ENCODE data around the gene RPS6KC1.
"Not testable (repeated sequence)": the region's sequence is repeated elsewhere in the genome, so short reads cannot be mapped to it uniquely, and the experiment has no call there.

Gene RPS6KC1

DNA sequence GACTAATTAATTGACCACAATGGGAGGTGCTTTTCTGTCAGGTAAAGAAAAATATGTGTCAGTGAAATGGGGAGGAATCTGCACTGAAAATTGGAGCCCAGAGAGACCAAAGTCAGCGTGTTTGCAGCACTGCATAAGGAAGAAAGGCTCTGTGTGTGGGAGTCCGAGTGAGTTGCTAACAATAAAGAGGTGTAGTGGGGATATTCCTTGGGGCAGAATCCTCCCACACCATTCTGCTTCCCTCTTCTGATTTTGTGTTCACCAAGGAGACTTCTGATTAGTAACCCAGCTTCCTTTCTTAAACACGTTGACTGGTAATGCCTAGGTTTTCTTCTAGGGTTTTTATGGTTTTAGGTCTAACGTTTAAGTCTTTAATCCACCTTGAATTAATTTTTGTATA lies 240.5 kb downstream of the RPS6KC1 start:
- no peak for FAIRE-seq

DNA sequence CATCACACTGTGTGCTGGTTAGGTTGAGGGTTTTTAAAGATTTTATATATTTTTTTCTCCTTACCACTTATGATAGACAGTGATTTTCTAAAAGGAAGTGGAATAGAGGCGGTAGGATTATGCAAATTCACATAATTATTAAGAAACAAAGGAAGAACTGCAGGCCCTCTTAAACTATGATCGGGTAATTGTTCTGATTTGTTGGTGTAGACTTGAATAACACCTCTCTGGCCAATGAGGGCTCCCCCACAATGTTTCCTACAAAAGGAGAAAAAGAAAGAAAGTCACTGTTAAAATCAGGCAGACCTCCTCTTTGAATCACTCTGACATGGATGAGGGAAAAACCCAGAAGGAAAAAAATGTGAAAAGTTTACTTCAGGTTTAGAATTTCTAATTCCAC lies 241.6 kb downstream of the RPS6KC1 start:
- no peak for FAIRE-seq

DNA sequence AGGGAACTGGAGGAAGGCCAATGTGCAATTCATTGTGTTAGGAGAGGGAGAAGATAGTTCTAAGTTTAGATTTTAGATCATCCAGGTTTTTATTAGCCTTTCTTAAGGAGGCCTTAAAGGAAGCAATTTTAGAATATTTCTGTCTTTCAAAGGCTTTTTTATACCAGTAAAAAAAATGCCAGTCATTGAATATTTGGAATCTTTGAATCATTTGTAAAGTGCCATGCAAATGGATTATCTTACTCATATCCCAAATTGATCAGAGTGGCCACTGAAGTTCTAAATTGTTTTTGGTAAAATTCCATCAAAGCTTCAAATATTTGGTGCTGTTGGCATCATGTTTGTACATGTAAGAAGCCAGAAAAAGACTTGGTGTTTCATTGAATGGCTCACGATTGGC lies 244.8 kb downstream of the RPS6KC1 start:
- no peak for FAIRE-seq

DNA sequence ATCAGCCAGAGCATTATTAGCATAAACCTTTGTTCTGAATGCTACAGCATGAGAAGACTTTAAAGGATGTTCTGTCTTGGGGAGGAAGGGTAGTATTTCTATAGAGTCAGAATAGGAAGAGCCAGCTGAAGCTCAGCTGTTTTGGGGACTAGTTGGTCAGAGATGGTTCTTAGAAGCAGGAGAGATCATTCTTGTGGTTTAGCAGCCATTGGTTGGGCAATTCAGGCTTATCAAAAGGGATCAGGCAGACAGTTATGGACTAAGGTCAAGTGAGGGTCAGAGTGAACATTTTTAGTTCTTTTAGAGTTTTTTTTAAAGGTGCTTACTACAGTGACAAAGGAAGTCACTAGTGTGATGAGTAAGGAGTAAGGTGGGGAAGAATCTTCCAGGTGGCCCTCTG lies 245.5 kb downstream of the RPS6KC1 start:
- no peak for FAIRE-seq

DNA sequence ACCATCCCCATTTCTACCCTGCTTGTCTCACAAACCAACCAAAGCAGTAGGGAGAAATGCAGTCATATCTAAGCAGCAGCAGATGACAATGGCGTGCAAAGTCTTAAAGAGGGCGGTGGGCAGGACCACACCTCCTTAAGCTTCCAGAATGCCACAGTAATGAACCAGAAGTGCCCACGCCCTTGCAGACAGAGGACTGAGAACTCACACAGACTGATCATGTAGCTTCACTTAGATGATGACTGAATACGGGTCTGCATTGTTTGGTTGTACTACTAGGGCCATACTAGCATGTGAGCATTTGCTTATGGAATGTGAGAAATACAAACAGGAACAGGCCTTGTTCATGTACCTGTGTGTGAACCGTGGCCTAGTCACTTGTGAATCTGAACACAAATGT lies 246.0 kb downstream of the RPS6KC1 start:
- no peak for FAIRE-seq

DNA sequence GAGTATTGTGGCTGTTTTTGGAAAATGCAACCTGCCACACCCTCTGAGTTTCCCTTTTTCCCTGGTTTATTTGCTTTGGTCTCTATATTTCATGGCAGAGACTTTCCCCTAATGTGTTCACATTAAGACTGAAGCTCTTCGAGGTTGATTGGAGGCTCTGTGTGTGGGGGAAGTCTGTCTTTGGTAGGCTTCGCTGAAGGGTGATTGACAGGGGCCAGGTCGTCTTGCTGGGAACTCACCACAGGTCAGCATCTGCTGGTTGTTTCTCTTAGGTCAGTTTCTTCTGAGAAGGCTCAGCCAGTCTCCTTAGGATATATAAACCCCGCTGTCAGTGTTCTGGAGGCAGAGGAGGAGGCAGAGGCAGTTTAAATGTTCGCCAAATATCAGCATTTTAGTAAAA lies 249.4 kb downstream of the RPS6KC1 start:
- FAIRE-seq = no peak

DNA sequence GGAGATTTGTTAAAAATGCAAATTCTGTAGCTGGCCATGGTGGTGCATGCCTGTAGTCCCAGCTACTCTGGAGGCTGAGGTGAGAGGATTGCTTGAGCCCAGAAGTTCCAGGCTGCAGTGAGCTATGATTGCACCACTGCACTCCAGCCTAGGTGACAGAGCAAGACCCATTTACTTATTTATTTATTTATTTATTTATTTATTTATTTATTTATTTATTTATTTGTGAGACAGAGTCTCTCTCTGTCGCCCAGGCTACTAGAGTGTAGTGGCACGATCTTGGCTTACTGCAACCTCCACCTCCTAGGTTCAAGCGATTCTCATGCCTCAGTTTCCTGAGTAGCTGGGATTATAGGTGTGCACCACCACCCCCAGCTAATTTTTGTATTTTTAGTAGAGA lies 250.5 kb downstream of the RPS6KC1 start:
- FAIRE-seq = not testable (repeated sequence)

DNA sequence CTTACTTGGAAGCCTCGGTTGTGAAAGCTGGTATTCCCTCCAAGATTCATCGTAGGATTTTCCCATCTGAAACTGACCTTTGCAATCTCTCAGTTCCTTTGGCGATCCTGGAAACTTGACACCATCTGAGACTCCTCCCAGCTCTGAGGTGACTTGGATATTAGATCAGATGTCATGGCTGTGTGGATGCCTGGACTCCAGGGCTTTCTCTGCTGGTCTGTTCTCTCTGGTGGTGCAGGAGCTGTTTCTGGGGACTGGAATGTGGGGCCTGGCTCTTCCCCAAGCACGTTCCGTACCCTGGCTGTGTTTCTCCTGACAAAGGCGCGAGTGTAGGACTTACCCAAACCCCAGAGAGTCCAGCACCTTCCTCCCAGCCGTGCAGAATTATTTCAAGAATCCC lies 252.2 kb downstream of the RPS6KC1 start:
- no peak for FAIRE-seq

DNA sequence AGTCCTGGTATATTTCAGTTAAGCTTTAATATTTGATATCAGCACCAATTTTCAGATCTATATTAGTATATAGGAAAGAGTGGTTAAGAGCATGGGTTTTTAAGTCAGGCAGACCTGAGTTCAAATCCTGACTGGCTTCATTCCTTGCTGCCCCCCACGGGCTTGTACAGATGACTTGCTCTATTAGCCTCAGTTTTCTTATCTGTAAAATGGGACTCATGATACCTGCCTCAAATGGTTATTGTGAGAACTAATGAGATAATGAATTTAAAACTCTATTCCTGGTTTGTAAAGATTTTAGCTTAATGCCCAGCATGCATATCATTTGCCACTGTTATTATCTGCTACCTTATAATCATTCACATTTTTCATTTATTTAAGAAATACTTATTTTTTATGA lies 264.5 kb downstream of the RPS6KC1 start:
- FAIRE-seq = no peak

DNA sequence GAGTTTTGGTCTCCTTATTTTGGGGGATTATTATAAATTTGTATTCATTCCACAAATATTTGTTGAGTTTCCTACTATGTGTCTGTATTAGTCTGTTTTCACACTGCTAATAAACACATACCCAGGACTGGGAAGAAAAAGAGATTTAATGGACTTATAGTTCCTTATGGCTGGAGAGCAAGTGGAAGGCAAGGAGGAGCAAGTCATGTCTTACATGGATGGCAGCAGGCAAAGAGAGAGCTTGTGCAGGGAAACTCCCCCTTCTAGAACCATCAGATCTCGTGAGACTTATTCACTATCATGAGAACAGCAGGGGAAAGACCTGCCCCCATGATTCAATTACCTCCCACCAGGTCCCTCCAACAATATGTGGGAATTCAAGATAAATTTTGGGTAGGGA lies 267.4 kb downstream of the RPS6KC1 start:
- FAIRE-seq = not testable (repeated sequence)

DNA sequence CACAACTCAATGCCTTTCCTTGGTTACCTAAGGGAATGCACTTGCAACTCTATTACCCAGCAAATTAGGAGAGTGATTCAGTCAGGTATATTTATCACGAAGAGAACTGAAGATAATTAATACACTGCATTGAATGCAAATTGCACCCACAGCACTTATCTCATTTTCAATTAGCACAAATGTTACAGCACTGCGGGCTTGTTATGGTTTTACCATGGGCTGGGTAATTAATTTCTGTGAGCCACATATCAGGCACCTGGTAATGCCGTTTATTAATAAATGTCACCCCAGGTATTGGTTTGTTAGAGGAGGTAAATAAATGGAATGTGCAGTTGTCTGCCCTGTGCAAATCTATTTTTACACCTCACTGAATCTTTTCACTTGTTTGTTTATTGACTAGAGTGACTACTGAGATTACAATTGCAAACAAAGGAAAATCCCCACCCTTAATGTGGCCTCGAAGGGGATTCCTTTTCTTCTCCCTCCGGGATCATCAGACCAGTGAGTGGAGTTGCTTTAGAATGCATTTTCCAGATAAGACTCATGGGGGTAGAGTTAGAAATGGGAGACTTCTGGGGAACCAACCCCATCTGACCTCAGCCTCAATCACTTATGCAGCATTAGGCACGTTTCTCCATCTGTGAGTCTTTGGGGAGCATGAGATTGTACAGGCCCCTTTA lies 269.3 kb downstream of the RPS6KC1 start:
- FAIRE-seq = no peak
